ENCODE results near the gene USP12. TPM values are rescaled to one million over a fixed set of nuclear protein-coding genes. Genes with fewer than 3 reads are reported as not detected.

USP12 gene
- total RNA-seq, 2 donors from 2014 or later, result 11.3 to 21.5 TPM

DNA sequence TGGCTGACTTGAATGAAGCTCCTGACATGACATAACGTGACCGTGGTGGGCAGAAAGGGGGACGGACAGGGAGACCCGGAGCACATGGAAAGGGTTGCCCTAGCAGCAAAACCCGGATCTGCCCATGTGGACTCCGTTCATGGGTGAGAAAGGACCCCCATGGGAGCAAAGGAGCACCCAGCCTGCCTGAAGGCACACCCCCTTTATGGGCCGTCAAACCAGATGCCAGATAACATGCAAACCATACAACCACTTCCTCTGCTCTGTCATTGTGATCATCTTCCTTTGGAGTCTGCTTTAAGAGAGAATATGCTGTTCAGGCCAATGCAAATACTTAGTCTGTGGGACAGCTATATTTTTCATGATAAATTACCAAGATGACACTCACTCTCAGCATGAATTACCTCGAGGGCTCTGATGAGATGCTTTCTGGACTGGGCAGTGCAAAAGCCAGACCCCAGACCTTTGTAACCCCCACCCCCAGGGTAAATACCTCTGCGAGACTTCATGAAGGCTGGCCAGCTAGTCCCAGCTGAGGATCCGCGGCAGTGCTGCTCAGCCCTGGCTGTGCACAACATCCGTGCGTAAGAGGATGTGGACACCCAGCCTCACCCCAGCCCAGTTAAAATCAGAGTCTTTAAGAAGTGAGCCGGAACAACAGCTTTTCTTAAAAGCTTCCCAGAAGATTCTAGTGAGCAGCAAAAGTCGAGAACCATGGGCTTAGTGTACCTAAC lies 126.6 kb downstream of the USP12 start:
- 80% methylated on average over 15 of the region's 15 CpGs for WGBS
- no peak for DNase-seq (ENCODE audit: low spot score)
- Histone ChIP-seq H3K36me3 (no peaks in the 10 kb centered on the region), H3K27me3 (replicated peaks; ENCODE audit: insufficient read depth) (no peaks in the 10 kb centered on the region), H3K4me3 (no peak overlapping the region), H3K4me1 (replicated peaks) (no peaks in the 10 kb centered on the region), H3K9me3 (no peaks in the 10 kb centered on the region), H3K27ac (no peak overlapping the region)
- TF ChIP-seq POLR2AphosphoS5 (IDR thresholded peaks at IDR 0.05), result no peak
- TF ChIP-seq, protein P1, sequence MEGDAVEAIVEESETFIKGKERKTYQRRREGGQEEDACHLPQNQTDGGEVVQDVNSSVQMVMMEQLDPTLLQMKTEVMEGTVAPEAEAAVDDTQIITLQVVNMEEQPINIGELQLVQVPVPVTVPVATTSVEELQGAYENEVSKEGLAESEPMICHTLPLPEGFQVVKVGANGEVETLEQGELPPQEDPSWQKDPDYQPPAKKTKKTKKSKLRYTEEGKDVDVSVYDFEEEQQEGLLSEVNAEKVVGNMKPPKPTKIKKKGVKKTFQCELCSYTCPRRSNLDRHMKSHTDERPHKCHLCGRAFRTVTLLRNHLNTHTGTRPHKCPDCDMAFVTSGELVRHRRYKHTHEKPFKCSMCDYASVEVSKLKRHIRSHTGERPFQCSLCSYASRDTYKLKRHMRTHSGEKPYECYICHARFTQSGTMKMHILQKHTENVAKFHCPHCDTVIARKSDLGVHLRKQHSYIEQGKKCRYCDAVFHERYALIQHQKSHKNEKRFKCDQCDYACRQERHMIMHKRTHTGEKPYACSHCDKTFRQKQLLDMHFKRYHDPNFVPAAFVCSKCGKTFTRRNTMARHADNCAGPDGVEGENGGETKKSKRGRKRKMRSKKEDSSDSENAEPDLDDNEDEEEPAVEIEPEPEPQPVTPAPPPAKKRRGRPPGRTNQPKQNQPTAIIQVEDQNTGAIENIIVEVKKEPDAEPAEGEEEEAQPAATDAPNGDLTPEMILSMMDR (IDR thresholded peaks at IDR 0.05), result no peak
- no peak for TF ChIP-seq POLR2A (IDR thresholded peaks at IDR 0.05)
- intact Hi-C loops (cut with DNase I), result no loop called here

DNA sequence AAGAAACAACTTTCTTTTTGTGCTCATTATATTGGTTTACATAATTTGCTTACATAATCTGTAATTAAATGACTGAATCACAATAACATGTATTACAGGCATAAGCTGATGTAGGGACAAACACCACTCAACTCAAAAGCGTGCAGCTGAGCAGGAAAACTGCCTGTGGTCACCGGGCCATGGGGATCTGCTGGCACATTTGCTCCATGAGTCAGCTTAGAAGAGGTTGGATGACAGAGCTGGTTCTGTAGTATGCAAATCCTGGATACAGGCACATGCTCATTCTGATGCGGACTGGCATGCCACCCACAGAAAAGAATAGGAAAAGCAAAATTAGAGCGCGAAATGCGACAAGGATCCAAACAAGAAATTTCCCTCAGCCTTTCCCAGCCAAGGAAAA lies 128.6 kb downstream of the USP12 start:
- intact Hi-C loops (cut with DNase I), result no loop called here
- no peak for TF ChIP-seq POLR2A (IDR thresholded peaks at IDR 0.05)
- TF ChIP-seq POLR2AphosphoS5 (IDR thresholded peaks at IDR 0.05), result no peak
- TF ChIP-seq, protein P1 (IDR thresholded peaks at IDR 0.05), result no peak
- 42% methylated on average over 6 of the region's 6 CpGs for WGBS
- Histone ChIP-seq H3K27me3 (replicated peaks; ENCODE audit: insufficient read depth) (no peaks in the 10 kb centered on the region), H3K4me3 (no peak overlapping the region), H3K36me3 (no peaks in the 10 kb centered on the region), H3K27ac (no peak overlapping the region), H3K9me3 (no peaks in the 10 kb centered on the region), H3K4me1 (replicated peaks) (no peaks in the 10 kb centered on the region)
- no peak for DNase-seq (ENCODE audit: low spot score)

DNA sequence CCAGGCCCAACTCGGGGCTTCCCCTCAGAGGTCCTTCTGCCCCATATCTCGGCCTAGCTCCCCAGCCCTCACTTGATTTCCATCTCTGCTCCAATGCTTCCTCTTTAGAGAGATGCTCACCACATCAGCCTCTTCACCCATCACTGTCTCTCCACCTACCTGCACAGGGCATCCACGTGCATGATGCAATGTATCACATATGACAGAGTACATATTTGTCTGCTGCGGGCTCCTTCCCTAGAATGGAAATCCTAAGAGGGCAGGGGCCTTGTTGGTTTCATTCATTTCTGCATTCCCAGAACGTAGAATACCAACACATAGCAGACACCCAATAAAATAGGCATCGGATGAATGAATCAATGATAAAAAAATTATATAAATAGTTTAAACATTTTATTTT lies 130.3 kb downstream of the USP12 start:
- Histone ChIP-seq H3K4me3 (no peak overlapping the region), H3K27ac (no peak overlapping the region), H3K9me3 (no peaks in the 10 kb centered on the region), H3K36me3 (no peaks in the 10 kb centered on the region), H3K27me3 (replicated peaks; ENCODE audit: insufficient read depth) (no peaks in the 10 kb centered on the region), H3K4me1 (replicated peaks) (no peaks in the 10 kb centered on the region)
- TF ChIP-seq POLR2AphosphoS5 (IDR thresholded peaks at IDR 0.05) (no peak), POLR2A (IDR thresholded peaks at IDR 0.05) (no peak)
- TF ChIP-seq, protein P1 (IDR thresholded peaks at IDR 0.05), result no peak
- intact Hi-C loops (cut with DNase I), result no loop called here
- DNase-seq (ENCODE audit: low spot score), result no peak
- 92% methylated on average over 6 of the region's 6 CpGs for WGBS

DNA sequence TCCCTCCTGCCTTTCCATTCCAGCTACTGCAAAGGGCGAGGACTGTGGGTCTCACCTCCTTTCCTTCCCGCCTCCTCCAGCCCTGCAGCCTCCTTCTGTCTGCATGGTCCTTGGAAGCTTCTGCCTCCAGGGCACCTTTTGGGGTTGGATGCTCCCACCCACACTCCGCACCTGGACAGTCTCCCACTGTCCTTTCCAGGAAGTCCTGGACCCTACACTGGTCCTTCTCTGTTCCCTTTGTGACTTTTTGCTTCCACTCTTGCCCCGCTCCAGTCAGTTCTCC lies 130.8 kb downstream of the USP12 start:
- H3K4me1 ChIP-seq (replicated peaks), result no peaks in the 10 kb centered on the region
- TF ChIP-seq, protein P1 (IDR thresholded peaks at IDR 0.05), result no peak
- TF ChIP-seq POLR2AphosphoS5 (IDR thresholded peaks at IDR 0.05) (no peak), POLR2A (IDR thresholded peaks at IDR 0.05) (no peak)
- no peaks in the 10 kb centered on the region for H3K36me3 ChIP-seq
- no peak overlapping the region for H3K27ac ChIP-seq
- H3K4me3 ChIP-seq, result no peak overlapping the region
- intact Hi-C loops (cut with DNase I), result no loop called here
- no peak for DNase-seq (ENCODE audit: low spot score)
- H3K27me3 ChIP-seq (replicated peaks; ENCODE audit: insufficient read depth), result no peaks in the 10 kb centered on the region
- WGBS, result 97% methylated on average over 4 of the region's 4 CpGs
- no peaks in the 10 kb centered on the region for H3K9me3 ChIP-seq

DNA sequence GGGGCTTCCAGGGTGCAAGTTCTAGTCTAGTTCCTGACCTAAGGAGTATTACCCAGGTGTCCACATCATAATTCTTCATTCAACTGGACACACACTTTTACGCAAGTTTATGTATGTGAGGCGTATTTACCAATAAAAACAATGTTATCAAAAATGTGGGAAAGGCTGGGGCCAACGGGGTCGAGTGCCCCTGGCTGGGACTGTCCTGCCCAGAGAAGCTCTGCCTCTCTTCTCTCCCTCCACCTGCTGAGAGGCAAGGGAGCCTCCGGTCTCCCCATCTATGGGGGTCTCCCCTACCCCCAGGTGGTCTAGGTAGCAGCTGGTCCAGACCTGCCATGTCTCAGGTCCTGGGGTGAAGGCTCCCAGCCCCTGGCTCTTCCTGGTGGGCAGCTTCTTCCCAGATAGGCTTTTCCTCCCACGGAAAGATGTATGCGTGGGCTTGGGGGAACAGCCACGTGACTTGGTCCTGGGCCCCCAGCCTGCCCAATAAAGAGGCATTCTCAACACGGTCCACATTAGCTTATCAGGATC lies 132.4 kb downstream of the USP12 start:
- TF ChIP-seq, protein P1 (IDR thresholded peaks at IDR 0.05), result no peak
- no peak for TF ChIP-seq POLR2AphosphoS5 (IDR thresholded peaks at IDR 0.05)
- TF ChIP-seq POLR2A (IDR thresholded peaks at IDR 0.05), result no peak
- H3K27me3 ChIP-seq (replicated peaks; ENCODE audit: insufficient read depth), result no peaks in the 10 kb centered on the region
- DNase-seq (ENCODE audit: low spot score), result no peak
- H3K9me3 ChIP-seq, result no peaks in the 10 kb centered on the region
- H3K4me3 ChIP-seq, result no peak overlapping the region
- H3K27ac ChIP-seq, result no peak overlapping the region
- WGBS, result 93% methylated on average over 9 of the region's 9 CpGs
- H3K36me3 ChIP-seq, result no peaks in the 10 kb centered on the region
- H3K4me1 ChIP-seq (replicated peaks), result no peaks in the 10 kb centered on the region
- intact Hi-C loops (cut with DNase I), result no loop called here

Data from prostate gland (tissue), 2 donors.